Keratinocyte (primary cell): Measurements from ENCODE around the gene TAB3. TPM values are rescaled to one million over a fixed set of nuclear protein-coding genes. Genes with fewer than 3 reads are reported as not detected.
A peak's percentile ranks its signal among the peaks of the same experiment; 100 is the strongest.

Source experiments
- DNase-seq: peaks from one replicate; pipeline ENCODE4 v3.0.0-alpha.2; 2011; ENCODE audit warnings: low read depth, missing footprints, low spot score
- FAIRE-seq: peaks from 2 replicates; lab custom pipeline; 2011; peaks lifted over from hg19 to GRCh38; lab: Jason Lieb, UNC
- H2AFZ ChIP-seq: 2 replicates; pipeline ENCODE4 v1.6.0; 2012; ENCODE audit warnings: low read length, control low read depth, inconsistent platforms; ENCODE audit not compliant: control insufficient read depth
- H3K27ac ChIP-seq: 2 replicates; pipeline ENCODE4 v1.5.1; 2011; ENCODE audit warnings: low read length; ENCODE audit not compliant: control insufficient read depth, insufficient read depth
- H3K27me3 ChIP-seq: 3 replicates; pipeline ENCODE4 v1.6.0; 2011; ENCODE audit warnings: low read length; ENCODE audit not compliant: control insufficient read depth, insufficient read depth; ENCODE audit errors: extremely low read depth
- H3K36me3 ChIP-seq, 2 experiments: 2 replicates in 1 of 2; 3 replicates in 1 of 2; pipeline ENCODE4 v1.5.1; 2011; ENCODE audit warnings: low read length in 2 of 2, mild to moderate bottlenecking in 1 of 2; ENCODE audit not compliant: control insufficient read depth in 2 of 2, insufficient read depth in 2 of 2; ENCODE audit errors: extremely low read depth in 1 of 2
- H3K4me1 ChIP-seq: 3 replicates; pipeline ENCODE4 v1.5.1; 2011; ENCODE audit warnings: low read length; ENCODE audit not compliant: control insufficient read depth, insufficient read depth; ENCODE audit errors: extremely low read depth
- H3K4me2 ChIP-seq: 3 replicates; pipeline ENCODE4 v1.6.0; 2011; ENCODE audit warnings: low read depth, low read length; ENCODE audit not compliant: control insufficient read depth, insufficient read depth; ENCODE audit errors: extremely low read depth
- H3K4me3 ChIP-seq, 3 experiments: fragments of 200-600 bp in 1 of 3; sonication (generic) in 1 of 3; 2 replicates in 2 of 3; 3 replicates in 1 of 3; pipeline ENCODE4 v1.5.1; 2011 to 2016; ENCODE audit warnings: low read length in 3 of 3, mild to moderate bottlenecking in 3 of 3, control low read depth in 2 of 3, inconsistent platforms in 1 of 3, low read depth in 1 of 3, mixed read lengths in 1 of 3, mixed run types in 1 of 3, moderate library complexity in 1 of 3; ENCODE audit not compliant: control insufficient read depth in 2 of 3, insufficient read depth in 2 of 3; ENCODE audit errors: extremely low read depth in 1 of 3
- H3K79me2 ChIP-seq: 2 replicates; pipeline ENCODE4 v1.6.0; 2012; ENCODE audit warnings: low read length; ENCODE audit not compliant: control insufficient read depth, insufficient read depth
- H3K9ac ChIP-seq: 3 replicates; pipeline ENCODE4 v1.6.0; 2011; ENCODE audit warnings: low read length; ENCODE audit not compliant: control insufficient read depth, insufficient read depth; ENCODE audit errors: extremely low read depth
- H3K9me1 ChIP-seq: 3 replicates; pipeline ENCODE4 v1.6.0; 2011; ENCODE audit warnings: low read length; ENCODE audit not compliant: control insufficient read depth, insufficient read depth; ENCODE audit errors: extremely low read depth
- H3K9me3 ChIP-seq: 2 replicates; pipeline ENCODE4 v1.5.1; 2012; ENCODE audit warnings: low read depth, low read length; ENCODE audit not compliant: control insufficient read depth
- H4K20me1 ChIP-seq: 3 replicates; pipeline ENCODE4 v1.6.0; 2011; ENCODE audit warnings: low read length; ENCODE audit not compliant: control insufficient read depth, insufficient read depth; ENCODE audit errors: extremely low read depth
- CTCF ChIP-seq, 3 experiments: IDR thresholded peaks in 1 of 3; conservative IDR thresholded peaks in 1 of 3; optimal IDR thresholded peaks in 1 of 3; 2 replicates in 2 of 3; 3 replicates in 1 of 3; pipeline versions ENCODE3 to v1.5.1; 2011; ENCODE audit warnings: low read length in 3 of 3, mild to moderate bottlenecking in 3 of 3, moderate library complexity in 2 of 3, control low read depth in 1 of 3, inconsistent platforms in 1 of 3; ENCODE audit not compliant: insufficient read depth in 2 of 3; ENCODE audit errors: extremely low read depth in 1 of 3
- EZH2 ChIP-seq: IDR thresholded peaks from one replicate; pipeline ENCODE4 v1.6.1; 2012; ENCODE audit warnings: inconsistent platforms, mild to moderate bottlenecking, low read length, moderate library complexity
- dilution Hi-C: fragments of 300-500 bp; cut with MboI; formaldehyde crosslinking; loops from one replicate; pipeline ENCODE4 v1.7.0; 2020; ENCODE audit warnings: low sequenced_read_pairs; ENCODE audit not compliant: extremely low pct_ligation_motif_present
- polyA plus RNA-seq, 5 experiments: library from polyadenylated mRNA; depleted of rRNA in 3 of 5; stranded (reverse) in 3 of 5; stranded (forward) in 1 of 5; unstranded in 1 of 5; fragments of >200 nt; gene quantifications; 1 replicate in 1 of 5; 2 replicates in 3 of 5; 3 replicates in 1 of 5; pipeline versions ENCODE4 v1.2.1 to v1.2.3, GENCODE V29; 2011 to 2012; ENCODE audit warnings: missing spikeins in 2 of 5, low read depth in 1 of 5, low replicate concordance in 1 of 5

Gene TAB3
- polyA plus RNA-seq, 1 donor (not counting 4 experiments of a cell fraction or from before 2014, with no cell fraction given): 25.5 TPM

- FAIRE-seq: no peak
- Histone ChIP-seq H3K4me1 (no peaks in the 10 kb centered on the region), H3K27ac (no peak overlapping the region), H3K4me3 (no peak overlapping the region), H3K9ac (no peak overlapping the region), H4K20me1 (no peaks in the 10 kb centered on the region), H2AFZ (no peak overlapping the region), H3K9me1 (no peaks in the 10 kb centered on the region), H3K4me2 (no peak overlapping the region), H3K36me3 (no peaks in the 10 kb centered on the region), H3K9me3 (no peaks in the 10 kb centered on the region), H3K27me3 (no peaks in the 10 kb centered on the region), H3K79me2 (no peaks in the 10 kb centered on the region)
- DNase-seq: no peak
- dilution Hi-C loops: no loop called here
- TF ChIP-seq EZH2 (no peak), CTCF (optimal IDR thresholded peaks at IDR 0.05 in 1 of 3, IDR thresholded peaks at IDR 0.05 in 1 of 3, conservative IDR thresholded peaks at IDR 0.05 in 1 of 3; ENCODE audit: extremely low read depth in 1 of 3, insufficient read depth in 2 of 3, low read length in 3 of 3) (peak in 2 of 3 experiments; percentile 32 to 37)
Observed at GRCh38 chrX:30935985-30936384, 46.9 kb upstream of the TAB3 start.

- Histone ChIP-seq H3K4me1 (no peaks in the 10 kb centered on the region), H4K20me1 (no peaks in the 10 kb centered on the region), H3K9me1 (no peaks in the 10 kb centered on the region), H3K36me3 (no peaks in the 10 kb centered on the region), H3K79me2 (no peaks in the 10 kb centered on the region), H3K27ac (no peak overlapping the region), H3K9me3 (no peaks in the 10 kb centered on the region), H2AFZ (no peak overlapping the region), H3K4me2 (no peak overlapping the region), H3K4me3 (no peak overlapping the region), H3K9ac (no peak overlapping the region), H3K27me3 (no peaks in the 10 kb centered on the region)
- TF ChIP-seq EZH2 (no peak), CTCF (optimal IDR thresholded peaks at IDR 0.05 in 1 of 3, IDR thresholded peaks at IDR 0.05 in 1 of 3, conservative IDR thresholded peaks at IDR 0.05 in 1 of 3; ENCODE audit: extremely low read depth in 1 of 3, insufficient read depth in 2 of 3, low read length in 3 of 3) (no peak)
- DNase-seq (no peak), FAIRE-seq (no peak)
- dilution Hi-C loops: no loop called here
Observed at GRCh38 chrX:30931920-30932319, 42.9 kb upstream of the TAB3 start.
